ENCODE measurements around the gene CHD9NB. TPM values are rescaled to one million over a fixed set of nuclear protein-coding genes. Genes with fewer than 3 reads are reported as not detected.

CHD9NB gene
- polyA plus RNA-seq (2012; rRNA removed) = 2.5 and 2.7 TPM in 2 replicates
- 2.0 and 2.3 TPM in 2 replicates for polyA plus RNA-seq (2012; cell fraction: cytosol; rRNA removed)
- 4.0 and 5.2 TPM in 2 replicates for polyA plus RNA-seq (2012; cell fraction: nucleus; rRNA removed)

DNA sequence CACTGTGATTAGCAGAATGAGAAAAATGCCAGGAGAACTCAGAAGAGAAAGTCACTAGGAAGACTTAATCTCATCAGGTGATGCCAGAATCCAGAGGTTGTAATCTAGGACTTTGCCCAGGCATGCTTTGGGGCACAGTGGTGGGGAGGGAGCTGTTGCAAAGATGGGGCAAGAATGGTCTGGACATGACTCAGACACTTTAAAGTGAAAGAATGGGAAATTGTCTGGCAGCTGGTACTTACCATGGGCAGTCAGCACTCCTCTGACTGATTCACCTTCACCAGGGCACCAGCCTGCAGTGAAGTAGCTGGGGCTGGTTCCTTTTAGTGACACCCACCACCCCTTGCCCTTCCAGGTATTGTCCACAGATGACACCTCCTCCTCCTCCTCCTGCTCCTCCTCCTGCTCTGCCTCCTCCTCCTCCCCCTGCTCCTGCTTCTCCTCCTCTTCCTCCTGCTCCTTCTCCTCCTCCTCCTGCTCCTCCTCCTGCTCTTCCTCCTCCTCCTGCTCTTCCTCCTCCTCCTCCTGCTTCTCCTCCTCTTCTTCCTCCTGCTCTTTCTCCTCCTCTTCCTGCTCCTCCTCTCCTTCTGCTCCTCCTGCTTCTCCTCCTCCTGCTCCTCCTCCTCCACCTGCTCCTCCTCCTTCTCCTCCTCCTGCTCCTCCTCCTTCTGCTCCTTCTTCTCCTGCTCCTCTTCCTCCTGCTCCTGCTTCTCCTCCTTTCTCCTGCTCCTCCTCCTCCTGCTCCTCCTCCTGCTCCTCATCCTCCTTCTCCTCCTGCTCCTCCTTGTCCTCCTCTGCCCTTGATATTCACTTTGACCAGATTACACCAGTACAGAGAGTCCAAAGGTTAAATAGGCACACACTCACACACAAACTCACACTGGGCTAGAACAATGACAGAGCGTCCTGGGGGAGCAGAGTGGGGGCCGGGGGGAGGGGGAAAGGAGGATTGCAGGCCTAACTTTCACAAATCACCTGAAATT is at the start of gene CHD9NB:
TSS of gene CHD9NB (minus strand) at position 379 of the 983 bp plus-strand sequence. CDS start 8,739 bp downstream, outside the sequence.
- 42% methylated on average over 2 of the region's 2 CpGs for WGBS (ENCODE audit: low lambda C conversion rate)
- H3K79me2 ChIP-seq (ENCODE audit: insufficient read depth) = peaks cover 43% of the 10 kb centered on the region
- H2AFZ ChIP-seq (ENCODE audit: low read depth) = peak within 1 kb of the TSS; percentile 49; the same call in 1 of the 2 replicates
- peak within 1 kb of the TSS; percentile 49; the same call in 1 of the 2 replicates for H3K9ac ChIP-seq
- H3F3A ChIP-seq (replicated peaks; ENCODE audit: insufficient read depth) = peaks cover 16% of the 10 kb centered on the region
- H4K20me1 ChIP-seq (ENCODE audit: insufficient read depth) = no peaks in the 10 kb centered on the region
- POLR2A ChIA-PET = interaction anchor here (1.1 kb wide), 1 partner anchor 155 kb away, joined by 5 read pairs; no protein-coding TSS in a partner anchor
- H3K36me3 ChIP-seq (replicated peaks in 1 of 2; ENCODE audit: control insufficient read depth in 1 of 2, insufficient read depth in 2 of 2, low read length in 1 of 2) = no peaks in the 10 kb centered on the region
- CTCF ChIA-PET = interaction anchor here (0.6 to 5.2 kb wide), 6 partner anchors 17 to 246 kb away, joined by 3 to 50 read pairs (median 28); no protein-coding TSS in a partner anchor
- H3K4me1 ChIP-seq (ENCODE audit: control insufficient read depth in 1 of 2, insufficient read depth in 2 of 2, low read depth in 1 of 2, low read length in 1 of 2) = peaks cover 12 to 14% of the 10 kb centered on the region in 2 experiments; a peak in 2 of 4 replicates
- peak; percentile 26 for DNase-seq
- no peaks in the 10 kb centered on the region for H3K9me3 ChIP-seq
- H3K4me3 ChIP-seq (ENCODE audit: low read depth in 2 of 2, low read length in 1 of 2) = peak within 1 kb of the TSS; percentile 36 to 61; a peak in 3 of 4 replicates
- H3K4me2 ChIP-seq = peak within 1 kb of the TSS; percentile 67
- no peaks in the 10 kb centered on the region for H3K9me2 ChIP-seq
- peak within 1 kb of the TSS; percentile 61 to 88 for H3K27ac ChIP-seq (ENCODE audit: low read depth in 2 of 2, low read length in 1 of 2)
- peak; percentile 59 for TF ChIP-seq TCF12 (IDR thresholded peaks at IDR 0.05)
- no peak for TF ChIP-seq FOXM1 (IDR thresholded peaks at IDR 0.05; ENCODE audit: low read depth)
- peak; percentile 44 for TF ChIP-seq JUND (IDR thresholded peaks at IDR 0.05)
- peak in 1 of 2 experiments; percentile 52; a peak in 1 of 4 replicates for TF ChIP-seq EP300 (IDR thresholded peaks at IDR 0.05; ENCODE audit: borderline replicate concordance in 1 of 2, low read depth in 1 of 2, low read length in 1 of 2)
- TF ChIP-seq, protein P1, sequence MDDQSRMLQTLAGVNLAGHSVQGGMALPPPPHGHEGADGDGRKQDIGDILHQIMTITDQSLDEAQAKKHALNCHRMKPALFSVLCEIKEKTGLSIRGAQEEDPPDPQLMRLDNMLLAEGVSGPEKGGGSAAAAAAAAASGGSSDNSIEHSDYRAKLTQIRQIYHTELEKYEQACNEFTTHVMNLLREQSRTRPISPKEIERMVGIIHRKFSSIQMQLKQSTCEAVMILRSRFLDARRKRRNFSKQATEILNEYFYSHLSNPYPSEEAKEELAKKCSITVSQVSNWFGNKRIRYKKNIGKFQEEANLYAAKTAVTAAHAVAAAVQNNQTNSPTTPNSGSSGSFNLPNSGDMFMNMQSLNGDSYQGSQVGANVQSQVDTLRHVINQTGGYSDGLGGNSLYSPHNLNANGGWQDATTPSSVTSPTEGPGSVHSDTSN (IDR thresholded peaks at IDR 0.05) = peak; percentile 35; the same call in 1 of the 2 replicates
- TF ChIP-seq, protein P2, sequence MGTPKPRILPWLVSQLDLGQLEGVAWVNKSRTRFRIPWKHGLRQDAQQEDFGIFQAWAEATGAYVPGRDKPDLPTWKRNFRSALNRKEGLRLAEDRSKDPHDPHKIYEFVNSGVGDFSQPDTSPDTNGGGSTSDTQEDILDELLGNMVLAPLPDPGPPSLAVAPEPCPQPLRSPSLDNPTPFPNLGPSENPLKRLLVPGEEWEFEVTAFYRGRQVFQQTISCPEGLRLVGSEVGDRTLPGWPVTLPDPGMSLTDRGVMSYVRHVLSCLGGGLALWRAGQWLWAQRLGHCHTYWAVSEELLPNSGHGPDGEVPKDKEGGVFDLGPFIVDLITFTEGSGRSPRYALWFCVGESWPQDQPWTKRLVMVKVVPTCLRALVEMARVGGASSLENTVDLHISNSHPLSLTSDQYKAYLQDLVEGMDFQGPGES (IDR thresholded peaks at IDR 0.05; ENCODE audit: low read depth, low read length) = no peak
- TF ChIP-seq POLR2AphosphoS5 (IDR thresholded peaks at IDR 0.05; ENCODE audit: low read depth, low read length) = peak; percentile 57
- TF ChIP-seq SIN3A (IDR thresholded peaks at IDR 0.05; ENCODE audit: borderline replicate concordance, low read depth, low read length) = no peak
- TF ChIP-seq, protein P3, sequence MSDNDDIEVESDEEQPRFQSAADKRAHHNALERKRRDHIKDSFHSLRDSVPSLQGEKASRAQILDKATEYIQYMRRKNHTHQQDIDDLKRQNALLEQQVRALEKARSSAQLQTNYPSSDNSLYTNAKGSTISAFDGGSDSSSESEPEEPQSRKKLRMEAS (IDR thresholded peaks at IDR 0.05; ENCODE audit: low read depth) = peak; percentile 55; the same call in 1 of the 2 replicates
- peak; percentile 31; the same call in 1 of the 2 replicates for TF ChIP-seq NFIC (IDR thresholded peaks at IDR 0.05; ENCODE audit: borderline replicate concordance)
- peak; percentile 65; the same call in 1 of the 2 replicates for TF ChIP-seq FOSL2 (IDR thresholded peaks at IDR 0.05; ENCODE audit: borderline replicate concordance, low read depth)
- no peak for TF ChIP-seq ELF1 (IDR thresholded peaks at IDR 0.05)
- no peak for TF ChIP-seq GABPA (IDR thresholded peaks at IDR 0.05; ENCODE audit: low read depth)
- TF ChIP-seq NRF1 (IDR thresholded peaks at IDR 0.05; ENCODE audit: low read depth, low read length) = no peak
- no peaks in the 10 kb centered on the region for H3K27me3 ChIP-seq (ENCODE audit: insufficient read depth)
